NCI-H2227 (cell line): Measurements from ENCODE around the gene HTR3A.
"Not testable (repeated sequence)": the region's sequence is repeated elsewhere in the genome, so short reads cannot be mapped to it uniquely, and the experiment has no call there.

Experiments used
- DNase-seq: peaks from one replicate; lab custom pipeline; 2025; ENCODE audit not compliant: unreplicated experiment; lab: John Stamatoyannopoulos, UW

Gene HTR3A

DNA sequence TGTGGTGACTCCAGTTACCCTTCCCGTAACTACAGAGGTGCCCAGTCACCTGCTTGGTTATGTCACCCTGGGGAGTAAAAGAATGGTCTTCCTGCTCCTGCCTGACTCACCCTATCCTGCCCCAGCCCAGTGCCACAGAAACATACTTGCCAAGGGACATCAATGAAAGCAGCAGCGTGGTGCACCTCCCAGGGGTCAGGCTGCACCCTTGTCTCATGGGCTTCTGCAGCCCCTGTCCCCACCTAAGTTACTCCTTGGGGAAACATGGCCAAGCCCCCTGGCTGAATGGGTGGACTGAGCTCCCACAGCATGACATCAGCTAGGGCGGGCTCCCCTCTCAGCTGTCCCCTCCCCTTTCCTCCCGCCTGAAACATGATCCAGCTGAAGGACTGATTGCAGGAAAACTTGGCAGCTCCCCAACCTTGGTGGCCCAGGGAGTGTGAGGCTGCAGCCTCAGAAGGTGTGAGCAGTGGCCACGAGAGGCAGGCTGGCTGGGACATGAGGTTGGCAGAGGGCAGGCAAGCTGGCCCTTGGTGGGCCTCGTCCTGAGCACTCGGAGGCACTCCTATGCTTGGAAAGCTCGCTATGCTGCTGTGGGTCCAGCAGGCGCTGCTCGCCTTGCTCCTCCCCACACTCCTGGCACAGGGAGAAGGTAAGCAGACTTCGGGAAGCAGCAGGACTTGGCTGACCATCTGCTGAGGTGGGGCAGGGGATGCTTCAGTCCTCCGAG lies at the start of gene HTR3A:
Gene HTR3A (plus strand): TSS at position 368 of the 730 bp plus-strand sequence. CDS start 218 bp downstream, at position 586.
- DNase-seq: peak; percentile 66

DNA sequence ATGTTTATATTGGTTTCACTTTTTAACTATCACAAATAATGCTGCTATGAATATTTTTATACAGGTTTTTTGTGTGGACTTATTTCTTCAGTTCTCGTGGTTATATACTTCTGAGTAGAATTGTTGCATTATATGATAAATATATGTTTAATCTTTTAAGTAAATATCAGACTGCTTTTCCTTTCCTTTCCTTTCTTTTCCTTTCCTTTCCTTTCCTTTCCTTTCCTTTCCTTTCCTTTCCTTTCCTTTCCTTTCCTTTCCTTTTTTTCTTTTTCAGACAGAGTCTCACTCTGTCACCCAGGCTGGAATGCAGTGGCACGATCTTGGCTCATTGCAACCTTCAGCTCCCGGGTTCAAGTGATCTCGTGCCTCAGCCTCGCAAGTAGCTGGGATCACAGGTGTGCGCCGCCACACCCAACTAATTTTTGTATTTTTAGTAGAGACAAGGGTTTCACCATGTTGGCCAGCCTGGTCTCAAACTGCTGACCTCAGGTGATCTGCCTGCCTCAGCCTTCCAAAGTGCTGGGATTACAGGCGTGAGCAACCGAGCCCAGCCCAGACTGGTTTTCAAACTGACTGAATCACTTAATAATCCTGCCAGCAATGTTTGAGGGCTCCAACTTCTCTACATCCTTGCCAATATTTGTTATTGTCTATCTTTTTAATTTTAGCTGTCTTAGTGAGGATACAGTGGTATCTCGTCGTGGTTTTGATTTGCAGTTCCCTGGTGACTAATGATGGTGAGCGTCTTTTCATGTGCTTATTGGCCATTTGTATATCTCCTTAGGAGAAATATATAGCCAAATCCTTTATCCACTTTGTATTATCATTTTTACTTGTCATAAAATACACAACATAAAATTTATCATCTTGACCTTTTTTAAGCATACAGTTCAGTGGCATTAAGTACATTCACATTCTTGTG lies 48.4 kb upstream of the HTR3A start:
- DNase-seq: no peak

GRCh38 chr11:113928311-113928710 lies 46.6 kb upstream of the HTR3A start:
- DNase-seq: no peak

GRCh38 chr11:113932788-113933187 lies 42.1 kb upstream of the HTR3A start:
- DNase-seq: no peak

DNA sequence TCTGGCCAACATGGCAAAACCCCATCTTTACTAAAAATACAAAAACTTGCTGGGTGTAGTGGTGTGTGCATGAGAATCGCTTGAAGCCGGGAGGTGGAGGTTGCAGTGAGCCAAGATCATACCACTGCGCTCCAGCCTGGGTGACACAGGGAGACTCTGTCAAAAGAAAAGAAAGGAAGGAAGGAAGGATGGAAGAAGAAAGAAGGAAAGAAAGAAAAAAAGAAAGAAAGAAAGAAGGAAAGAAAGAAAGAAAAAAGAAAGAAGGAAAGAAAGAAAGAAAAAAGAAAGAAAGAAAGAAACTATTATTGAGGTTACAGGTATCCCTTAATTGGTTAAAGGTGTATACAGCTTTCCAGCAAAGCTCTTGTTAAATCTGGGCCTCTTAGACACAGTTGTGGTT lies 40.7 kb upstream of the HTR3A start:
- not testable (repeated sequence) for DNase-seq

GRCh38 chr11:113934761-113935160 lies 40.1 kb upstream of the HTR3A start:
- DNase-seq: no peak

GRCh38 chr11:113935858-113936257 lies 39.0 kb upstream of the HTR3A start:
- DNase-seq: no peak

- no peak for DNase-seq
Measured at GRCh38 chr11:113937918-113938317, 37.0 kb upstream of the HTR3A start.

DNA sequence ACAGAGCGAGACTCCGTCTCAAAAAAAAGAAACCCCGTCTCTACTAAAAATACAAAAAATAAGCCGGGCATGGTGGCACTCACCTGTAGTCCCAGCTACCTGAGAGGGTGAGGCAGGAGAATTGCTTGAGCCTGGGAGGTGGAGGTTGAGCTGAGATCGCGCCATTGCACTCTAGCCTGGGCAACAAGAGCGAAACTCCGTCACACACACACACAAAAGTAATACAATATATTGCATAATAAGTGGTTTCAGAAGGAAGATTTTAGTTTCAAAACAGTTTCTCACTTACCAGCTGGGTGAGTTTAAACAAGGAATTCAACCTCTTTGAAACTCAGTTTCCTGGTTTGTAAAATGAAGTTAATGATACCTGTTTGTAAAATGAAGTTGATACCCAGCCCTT lies 32.7 kb upstream of the HTR3A start:
- no peak for DNase-seq

DNA sequence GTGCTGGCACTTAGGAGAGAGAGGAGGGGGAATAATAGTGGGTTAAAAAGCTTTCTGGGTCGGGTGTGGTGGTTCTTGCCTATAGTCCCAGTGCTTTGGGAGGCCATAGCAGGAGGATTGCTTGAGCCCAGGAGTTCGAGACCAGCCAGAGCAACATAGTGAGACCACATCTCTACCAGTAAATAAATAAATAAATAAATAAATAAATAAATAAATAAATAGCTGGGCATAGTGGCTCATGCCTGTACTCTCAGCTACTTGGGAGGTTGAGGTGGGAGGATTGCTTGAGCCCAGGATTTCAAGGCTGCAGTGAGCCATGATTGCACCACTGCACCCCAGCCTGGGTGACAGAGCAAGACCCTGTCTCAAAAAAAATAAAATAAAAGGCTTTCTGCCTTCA lies 28.7 kb upstream of the HTR3A start:
- not testable (repeated sequence) for DNase-seq

GRCh38 chr11:113947994-113948393 lies 26.9 kb upstream of the HTR3A start:
- DNase-seq: no peak

DNA sequence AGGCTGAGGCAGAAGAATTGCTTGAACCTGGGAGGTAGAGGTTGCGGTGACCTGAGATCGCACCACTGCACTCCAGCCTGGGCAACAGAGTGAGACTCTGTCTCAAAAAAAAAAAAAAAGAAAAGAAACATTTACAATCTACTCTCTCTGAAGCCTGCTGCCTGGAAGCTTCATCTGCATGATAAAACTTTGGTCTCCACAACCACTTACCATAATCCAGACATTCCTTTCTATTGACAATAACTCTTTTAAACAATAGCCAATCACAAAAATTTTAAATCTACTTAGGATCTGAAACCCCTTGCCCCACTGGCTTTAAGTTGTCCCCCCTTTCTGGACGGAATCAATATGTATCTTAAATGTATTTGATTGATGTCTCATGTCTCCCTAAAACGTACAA lies 25.0 kb upstream of the HTR3A start:
- DNase-seq: no peak

GRCh38 chr11:113951537-113951936 lies 23.4 kb upstream of the HTR3A start:
- peak; percentile 22 for DNase-seq

DNA sequence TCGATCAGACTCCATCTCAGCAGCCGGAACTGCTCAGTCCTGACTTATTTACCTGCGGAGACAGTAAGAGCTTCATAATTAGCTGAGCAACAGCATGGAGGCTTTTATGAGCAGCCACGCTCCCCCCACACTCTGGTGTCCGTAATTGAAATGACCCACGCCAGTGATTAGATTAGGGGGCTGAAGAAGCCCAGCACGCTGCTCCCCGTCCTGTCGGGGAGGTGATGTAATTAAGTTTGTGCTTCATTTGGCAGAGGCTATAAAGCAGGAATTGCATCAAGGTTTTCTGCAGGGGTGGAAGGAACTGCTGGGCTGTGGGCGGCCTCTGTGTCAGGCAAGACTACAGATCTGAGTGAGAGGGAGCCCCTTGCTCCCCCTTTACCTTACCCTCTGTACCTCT lies 22.8 kb upstream of the HTR3A start:
- no peak for DNase-seq

DNA sequence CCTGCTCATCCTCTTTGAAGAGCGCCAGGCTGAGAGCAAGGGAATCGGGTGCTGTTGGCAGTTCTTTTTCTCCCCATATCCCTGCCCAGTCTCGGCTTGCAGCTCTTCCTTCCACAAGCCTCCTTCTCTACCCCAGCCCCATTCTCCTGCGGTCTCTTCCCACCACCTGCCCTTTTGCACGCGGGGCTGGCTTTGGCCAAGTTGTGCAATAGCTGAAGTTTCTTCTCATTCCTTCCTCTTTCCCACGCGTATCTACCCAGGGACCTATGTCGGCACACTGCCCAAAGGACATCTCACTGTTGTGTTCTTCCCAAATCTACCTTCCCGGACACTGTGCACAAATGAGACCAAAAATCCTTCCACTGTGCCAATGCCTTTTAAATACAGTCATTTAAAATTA lies 22.3 kb upstream of the HTR3A start:
- no peak for DNase-seq

DNA sequence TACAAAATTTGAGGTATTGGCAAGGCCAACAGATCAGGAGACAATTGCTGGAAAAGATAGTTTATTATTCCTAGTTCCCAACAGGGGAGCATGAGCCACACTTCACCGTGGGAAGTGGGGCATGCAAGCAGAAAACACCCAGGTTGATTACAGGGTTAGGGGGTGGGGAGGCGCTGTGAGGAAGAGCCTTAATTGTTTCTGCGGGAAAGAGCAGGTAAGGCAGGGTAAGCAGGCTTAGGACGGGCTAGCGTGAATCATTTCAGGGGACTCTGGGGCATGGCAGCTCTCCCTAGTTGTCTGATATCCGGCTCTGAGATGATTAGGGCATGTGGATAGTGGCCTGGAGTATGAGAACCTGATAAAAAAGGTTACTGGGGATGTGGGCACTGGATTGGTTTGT lies 20.7 kb upstream of the HTR3A start:
- no peak for DNase-seq

- DNase-seq: peak; percentile 59
Measured at GRCh38 chr11:113956986-113957385, 17.9 kb upstream of the HTR3A start.

DNA sequence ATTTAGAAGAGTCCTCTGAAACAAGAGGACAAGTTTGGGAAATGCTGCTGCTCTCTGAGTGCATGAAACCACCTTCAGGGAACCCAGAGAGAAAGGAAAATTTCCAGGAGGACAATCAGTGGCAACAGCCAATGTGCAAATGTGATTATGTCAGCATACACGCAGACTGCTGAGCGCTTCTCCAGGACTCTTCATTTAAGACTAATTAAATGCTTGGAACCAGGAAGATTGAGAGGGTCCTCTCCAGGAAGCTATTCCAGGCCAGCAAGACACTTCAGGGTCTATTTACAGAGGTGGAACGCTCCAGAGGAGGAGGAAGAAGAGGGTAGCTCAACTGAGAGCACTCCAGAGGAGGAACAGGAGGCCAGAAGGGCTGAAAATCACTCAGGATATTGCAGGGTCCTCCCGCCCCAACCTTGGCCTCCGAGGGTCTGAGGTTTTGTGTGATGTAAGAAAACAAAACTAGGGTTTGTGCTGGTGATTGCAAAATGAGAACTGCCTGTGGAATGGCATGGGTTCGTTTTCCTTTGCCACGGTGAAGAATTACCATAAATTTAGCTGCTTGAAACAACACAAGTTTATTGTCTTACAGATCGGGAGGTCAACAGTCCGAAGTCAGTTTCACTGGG lies 14.1 kb upstream of the HTR3A start:
- no peak for DNase-seq

DNA sequence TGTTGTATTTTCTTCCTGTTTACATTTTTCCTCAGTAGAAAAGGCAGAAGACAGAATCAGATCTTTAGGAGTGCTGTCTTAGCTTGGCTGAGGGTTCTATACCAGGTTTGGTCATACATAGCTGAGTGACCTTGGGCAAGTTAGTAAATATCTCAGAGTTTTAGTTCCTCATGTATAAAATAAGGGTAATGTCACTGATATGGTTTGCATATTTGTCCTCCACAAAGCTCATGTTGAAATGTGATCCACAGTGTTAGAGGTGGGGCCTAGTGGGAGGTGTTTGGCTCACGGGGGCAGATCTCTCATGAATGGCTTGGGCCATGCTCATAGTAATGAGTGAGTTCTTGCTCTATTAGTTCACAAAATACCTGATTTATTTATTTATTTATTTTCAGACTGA lies 7.5 kb upstream of the HTR3A start:
- DNase-seq: no peak

DNA sequence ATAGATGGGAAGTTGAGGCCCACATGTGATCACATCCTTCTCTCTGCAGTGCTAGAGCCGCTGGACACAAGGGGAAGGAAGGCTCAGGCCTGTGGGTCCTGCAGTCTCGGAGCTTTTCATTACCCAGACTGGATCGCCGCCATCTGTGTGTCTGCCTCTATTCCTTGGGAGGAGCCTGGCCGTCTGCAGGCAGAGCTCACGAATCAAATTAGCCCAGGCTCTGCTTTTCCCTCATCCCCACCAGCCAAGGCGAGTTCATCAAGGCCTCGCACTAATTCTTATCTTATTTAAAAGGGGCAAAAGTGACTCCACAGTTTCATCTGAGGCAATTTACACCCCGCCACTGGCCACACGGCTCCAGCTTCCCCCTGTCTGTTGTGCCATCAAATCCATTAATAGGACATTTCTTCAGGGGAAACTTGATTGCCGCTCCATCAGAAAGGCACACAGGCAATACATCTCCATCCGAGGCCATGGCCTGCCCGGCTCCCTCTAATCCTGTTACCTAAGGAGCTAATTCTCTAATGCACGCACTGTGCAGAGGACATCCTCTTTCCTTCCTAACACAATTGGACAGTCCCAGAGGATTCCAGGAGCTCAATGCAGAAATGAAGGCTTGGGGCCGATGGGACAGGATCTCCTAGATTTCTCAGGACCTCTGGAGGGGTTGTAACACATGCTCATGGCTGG lies 3.3 kb upstream of the HTR3A start:
- no peak for DNase-seq

DNA sequence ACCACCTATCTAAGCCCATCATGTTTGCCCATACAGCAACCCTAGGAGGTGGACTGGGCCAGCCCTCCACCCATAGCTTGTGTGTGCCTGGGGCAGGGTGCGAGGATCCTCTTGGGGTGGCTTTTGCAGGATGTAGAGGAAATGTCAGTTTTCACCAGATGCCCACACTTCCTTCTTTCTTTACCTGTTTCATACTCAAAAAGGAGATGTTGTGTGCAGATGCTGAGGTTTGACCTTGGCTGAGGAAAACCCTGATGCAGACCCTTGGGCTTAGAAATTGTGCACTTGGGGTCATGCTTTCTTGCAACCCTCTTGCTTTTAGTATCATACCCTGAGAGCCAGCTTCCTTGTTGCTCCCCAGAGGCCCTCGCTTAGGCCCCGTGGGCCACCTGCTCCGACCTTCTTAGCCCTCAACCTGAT lies 2.2 kb downstream of the HTR3A start:
- DNase-seq: no peak
